IPS-18c (cell line): Measurements from ENCODE around the gene COG4.
"Not testable (repeated sequence)": the region's sequence is repeated elsewhere in the genome, so short reads cannot be mapped to it uniquely, and the experiment has no call there.

Experiments
- H3K4me3 ChIP-seq: 2 replicates; pipeline ENCODE4 v1.7.0; 2013; ENCODE audit warnings: low read depth, mild to moderate bottlenecking, low read length, moderate library complexity; ENCODE audit not compliant: insufficient read depth
- H3K9me3 ChIP-seq: one replicate; pipeline ENCODE4 v1.6.1; 2013; ENCODE audit warnings: mild to moderate bottlenecking, low read length, moderate library complexity; ENCODE audit not compliant: control insufficient read depth, insufficient read depth

COG4 gene

DNA sequence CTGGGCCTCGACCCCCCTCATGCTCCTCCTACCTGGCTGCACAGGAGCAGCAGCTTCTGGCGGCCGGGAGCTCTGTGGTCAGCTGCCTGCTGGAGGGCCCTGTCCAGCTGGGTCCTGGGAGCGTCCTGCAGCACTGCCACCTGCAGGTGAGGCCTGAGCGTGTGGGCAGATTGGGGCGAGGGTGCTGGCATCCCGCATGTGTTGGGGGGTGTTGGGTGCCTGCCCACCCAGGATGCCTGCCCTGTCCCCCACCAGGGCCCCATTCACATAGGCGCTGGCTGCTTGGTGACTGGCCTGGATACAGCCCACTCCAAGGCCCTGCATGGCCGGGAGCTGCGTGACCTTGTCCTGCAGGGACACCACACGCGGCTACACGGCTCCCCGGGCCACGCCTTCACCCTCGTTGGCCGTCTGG is 52.4 kb downstream of the COG4 start:
- Histone ChIP-seq H3K4me3 (no peak overlapping the region), H3K9me3 (no peaks in the 10 kb centered on the region)

DNA sequence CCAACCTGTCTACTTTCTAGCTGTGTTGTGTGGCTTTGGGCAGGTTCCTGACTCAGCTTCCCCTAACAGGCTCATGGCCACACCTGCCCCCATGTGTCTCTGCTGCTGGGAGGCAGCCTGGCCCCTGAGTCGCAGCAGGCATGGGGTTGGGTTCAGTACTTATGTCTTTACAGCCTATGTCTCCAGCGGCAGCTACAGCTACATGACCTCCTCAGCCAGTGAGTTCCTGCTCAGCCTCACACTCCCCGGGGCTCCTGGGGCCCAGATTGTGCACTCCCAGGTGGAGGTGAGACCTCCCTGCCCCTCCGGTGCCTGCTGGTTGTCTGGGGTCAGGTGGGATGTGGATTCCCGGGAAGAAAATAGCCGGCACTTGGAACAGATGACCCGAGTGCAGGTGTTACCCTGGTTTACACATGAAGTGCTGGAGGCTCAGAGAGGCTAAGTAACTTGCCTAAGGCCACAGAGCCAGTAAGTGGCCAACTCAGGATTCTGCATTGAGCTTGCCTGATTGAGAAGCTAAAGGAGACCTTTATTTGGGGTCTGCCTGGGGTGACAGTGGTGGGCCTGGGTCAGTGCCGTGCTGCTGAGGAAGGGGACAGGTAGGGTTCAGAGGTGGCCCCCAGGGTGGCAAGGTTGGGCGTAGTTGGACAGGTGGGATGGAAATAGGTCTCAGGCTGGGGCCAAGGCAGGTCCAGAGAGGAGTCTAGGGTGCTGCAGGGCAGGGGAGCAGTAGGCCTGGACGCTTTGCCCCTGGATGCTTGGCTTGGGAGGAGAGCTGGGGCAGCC is 53.0 kb downstream of the COG4 start:
- no peak overlapping the region for H3K4me3 ChIP-seq
- H3K9me3 ChIP-seq: no peaks in the 10 kb centered on the region

DNA sequence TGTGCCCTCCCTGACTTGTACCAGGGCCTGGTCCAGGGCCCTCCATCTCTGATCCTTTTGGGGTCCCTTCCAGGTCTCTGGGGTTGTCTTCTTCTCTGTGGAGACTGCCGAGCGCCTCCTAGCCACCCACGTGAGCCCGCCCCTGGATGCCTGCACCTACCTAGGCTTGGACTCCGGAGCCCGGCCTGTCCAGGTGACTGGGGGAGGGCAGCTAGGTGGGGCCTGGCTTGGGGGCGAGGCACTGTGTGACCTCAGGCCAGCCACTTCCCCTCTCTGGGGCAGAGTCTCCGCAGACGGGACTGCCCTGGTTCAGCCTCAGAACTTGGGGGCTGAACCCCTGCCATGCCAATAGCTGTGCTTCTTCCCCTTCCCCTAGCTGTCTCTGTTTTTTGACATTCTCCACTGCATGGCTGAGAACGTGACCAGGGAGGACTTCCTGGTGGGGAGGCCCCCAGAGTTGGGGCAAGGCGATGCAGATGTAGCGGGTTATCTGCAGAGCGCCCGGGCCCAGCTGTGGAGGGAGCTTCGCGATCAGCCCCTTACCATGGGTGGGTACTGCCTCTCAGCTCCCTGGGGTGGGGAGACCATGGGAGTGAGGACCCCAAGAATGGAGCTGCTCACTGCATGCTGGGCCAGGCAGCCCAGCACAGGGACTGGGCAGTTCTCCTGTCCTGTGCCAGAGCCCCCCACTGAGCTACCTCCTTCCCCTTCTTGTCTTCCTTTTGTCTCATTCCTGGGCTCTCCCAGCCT is 54.4 kb downstream of the COG4 start:
- H3K9me3 ChIP-seq: no peaks in the 10 kb centered on the region
- H3K4me3 ChIP-seq: no peak overlapping the region

DNA sequence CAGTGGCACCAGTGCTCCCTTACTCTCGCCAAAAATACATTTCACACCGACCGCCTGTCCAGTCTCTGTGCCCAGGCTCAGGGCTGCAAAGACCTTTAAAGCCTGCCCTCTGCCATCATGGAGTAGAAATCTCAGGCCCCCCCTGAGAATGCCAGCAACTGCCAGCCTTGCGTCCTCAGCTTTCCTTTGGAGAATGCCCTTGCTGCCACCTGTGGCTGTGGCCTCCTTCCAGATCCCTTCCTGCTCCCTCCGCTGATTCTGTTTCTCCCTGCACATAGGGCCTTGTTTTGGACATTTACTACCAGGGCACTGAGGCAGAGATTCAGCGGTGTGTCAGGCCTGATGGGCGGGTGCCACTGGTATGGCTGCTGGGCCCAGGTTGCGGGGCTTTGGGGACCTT is 55.7 kb downstream of the COG4 start:
- no peaks in the 10 kb centered on the region for H3K9me3 ChIP-seq
- H3K4me3 ChIP-seq: no peak overlapping the region

DNA sequence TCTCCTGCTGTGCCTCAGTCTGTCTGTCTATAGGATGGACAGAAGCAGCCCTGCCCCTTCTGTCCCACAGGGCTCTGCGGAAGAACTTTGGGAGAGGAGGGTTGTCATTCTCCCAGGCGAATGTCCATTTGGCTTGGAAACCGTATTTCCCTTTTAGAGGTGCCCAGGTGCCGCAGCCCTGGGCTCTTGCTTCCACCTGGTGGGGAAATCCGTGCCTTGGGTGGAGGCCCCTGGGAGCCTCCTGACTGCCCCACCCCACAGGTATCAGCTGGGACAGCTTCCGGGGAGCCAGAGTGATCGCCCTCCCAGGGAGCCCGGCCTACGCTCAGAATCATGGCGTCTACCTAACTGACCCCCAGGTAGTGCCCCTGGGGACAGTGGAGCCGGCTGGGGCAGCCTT is 56.2 kb downstream of the COG4 start:
- no peaks in the 10 kb centered on the region for H3K9me3 ChIP-seq
- H3K4me3 ChIP-seq: no peak overlapping the region

DNA sequence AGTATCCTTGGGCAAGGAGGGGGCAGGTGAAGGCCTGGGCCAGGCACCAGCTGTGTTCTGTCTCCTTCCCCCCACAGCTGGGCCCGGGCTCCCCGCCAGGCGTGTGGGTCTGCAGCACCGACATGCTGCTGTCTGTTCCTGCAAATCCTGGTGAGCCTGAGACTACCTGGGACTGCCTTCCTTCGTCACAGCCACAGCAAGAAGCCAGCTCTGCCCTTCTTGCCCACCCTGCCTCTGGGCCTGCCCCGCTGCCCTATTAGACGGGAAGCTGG is 56.6 kb downstream of the COG4 start:
- Histone ChIP-seq H3K4me3 (no peak overlapping the region), H3K9me3 (no peaks in the 10 kb centered on the region)

DNA sequence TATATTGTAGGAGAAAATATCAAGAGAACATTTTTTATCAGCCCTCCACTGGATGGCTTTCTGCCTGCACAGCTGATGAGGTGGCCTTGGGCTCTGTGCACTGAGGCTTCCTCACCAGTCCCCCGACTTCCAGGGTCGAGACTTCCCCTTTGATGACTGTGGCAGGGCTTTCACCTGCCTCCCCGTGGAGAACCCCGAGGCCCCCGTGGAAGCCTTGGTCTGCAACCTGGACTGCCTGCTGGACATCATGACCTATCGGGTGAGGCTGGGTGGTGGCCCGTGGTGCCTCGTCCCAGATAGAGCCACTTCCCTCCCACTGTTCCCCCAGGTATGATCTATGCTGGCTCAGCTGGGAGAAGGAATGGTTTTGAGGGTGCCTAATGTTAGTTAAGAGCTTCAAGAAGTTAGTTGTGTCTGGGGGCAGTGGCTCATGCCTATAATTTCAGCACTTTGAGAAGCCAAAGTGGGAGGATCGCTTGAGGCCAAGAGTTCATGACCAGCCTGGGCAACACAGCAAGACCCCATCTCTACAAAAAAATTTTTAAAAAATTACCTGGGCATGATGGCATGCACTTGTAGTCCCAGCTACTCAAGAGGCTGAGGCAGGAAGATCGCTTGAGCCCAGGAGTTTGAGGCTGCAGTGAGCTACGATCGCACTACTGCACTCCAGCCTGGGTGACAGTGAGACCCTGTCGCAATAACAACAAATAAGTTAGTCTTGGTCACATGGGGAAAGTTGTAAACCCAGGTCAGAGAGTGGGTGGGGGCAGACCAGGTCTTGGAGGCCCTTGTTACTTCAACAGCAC is 57.2 kb downstream of the COG4 start:
- H3K4me3 ChIP-seq: no peak overlapping the region
- H3K9me3 ChIP-seq: peaks cover 2% of the 10 kb centered on the region

DNA sequence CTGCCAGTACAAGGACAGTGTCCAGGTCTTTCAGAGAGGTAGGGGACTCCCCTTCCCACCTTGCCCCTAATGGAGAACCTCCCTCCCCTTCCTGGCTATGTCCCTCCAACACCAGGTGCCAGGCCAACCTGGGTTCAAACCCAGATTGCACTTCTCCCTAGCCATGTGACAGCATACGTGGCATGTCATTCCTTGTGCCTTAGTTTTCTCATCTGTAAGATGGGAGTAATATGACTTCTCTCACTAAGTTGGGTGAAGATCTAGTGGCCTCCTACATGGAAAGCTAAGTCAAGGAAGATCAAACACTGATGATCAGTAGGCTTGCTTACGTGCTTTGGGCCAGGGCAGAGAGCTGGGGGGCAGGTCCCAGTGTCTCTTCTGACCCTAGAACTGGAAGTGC is 60.1 kb downstream of the COG4 start:
- Histone ChIP-seq H3K9me3 (peaks cover 2% of the 10 kb centered on the region), H3K4me3 (no peak overlapping the region)

DNA sequence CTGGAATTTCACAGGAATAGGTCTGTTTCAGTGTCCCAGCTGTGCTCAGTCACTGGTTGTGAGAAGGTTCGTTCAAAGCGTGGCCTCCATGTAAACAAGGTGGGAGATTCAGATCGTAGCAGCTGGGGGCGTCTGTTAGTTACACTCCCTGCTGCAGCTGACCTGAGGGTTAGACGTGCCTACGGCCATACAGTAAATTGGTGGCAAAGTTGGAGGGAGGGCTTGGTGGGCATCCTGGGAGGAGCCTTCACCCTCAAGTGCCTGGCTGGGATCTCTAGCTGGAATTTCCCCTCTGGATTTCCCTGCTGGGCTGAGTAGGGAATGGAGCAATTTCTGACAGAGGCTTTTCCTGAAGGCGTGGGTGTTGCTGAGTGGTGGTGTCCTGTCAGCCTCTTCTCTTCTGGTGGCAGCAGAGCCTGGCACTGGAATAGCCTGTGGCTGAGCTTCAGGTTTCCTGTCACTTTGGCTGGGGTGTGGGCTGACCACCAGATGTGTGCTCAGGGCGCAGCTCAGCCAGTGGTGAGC is 62.6 kb downstream of the COG4 start:
- Histone ChIP-seq H3K9me3 (peaks cover 2% of the 10 kb centered on the region), H3K4me3 (no peak overlapping the region)

DNA sequence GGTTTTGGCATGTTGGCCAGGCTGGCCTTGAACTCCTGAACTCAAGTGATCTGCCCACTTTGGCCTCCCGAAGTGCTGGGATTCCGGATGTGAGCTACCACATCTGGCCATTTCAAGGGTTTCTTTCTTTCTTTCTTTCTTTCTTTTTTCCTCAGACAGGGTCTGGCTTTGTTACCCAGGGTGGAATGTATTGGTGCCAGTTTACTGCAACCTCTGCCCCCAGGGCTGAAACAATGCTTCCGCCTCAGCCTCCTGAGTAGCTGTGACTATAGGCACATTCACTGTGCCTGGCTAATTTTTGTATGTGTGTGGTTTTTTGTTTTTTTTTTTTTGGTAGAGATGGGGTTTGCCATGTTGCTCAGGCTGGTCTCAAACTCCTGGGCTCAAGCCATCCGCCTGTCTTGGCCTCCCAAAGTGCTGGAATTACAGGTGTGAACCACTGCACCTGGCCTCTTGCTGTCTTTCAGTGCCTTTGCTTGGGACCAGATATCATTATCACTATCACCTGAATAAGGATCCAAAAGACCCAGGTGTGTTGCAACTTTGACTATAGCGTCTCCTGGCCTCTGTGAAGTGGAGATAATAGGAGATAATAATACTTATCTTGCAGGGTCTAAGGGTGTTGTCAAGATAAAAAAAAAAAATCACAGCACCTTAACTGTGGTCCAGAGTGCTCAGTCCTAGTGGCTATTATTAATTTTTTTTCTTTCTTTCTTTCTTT is 65.7 kb downstream of the COG4 start:
- peaks cover 2% of the 10 kb centered on the region for H3K9me3 ChIP-seq
- H3K4me3 ChIP-seq: no peak overlapping the region

DNA sequence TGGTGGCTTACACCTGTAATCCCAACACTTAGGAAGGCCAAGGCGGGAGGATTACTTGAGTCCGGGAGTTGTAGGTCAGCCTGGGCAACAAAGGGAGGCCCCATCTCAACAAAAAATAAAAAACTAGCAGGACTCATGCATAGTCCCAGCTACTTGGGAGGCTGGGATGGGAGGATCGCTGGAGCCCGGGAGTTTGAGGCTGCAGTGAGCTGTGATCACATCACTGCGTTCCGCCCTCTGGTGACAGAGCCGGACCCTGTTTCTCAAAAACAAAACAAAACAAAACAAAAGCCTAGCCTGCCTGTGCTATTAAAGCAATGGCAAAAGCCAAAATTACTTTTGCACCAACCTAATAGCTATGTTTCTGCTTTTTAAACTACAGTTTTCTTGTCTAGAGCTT is 67.4 kb downstream of the COG4 start:
- Histone ChIP-seq H3K4me3 (no peak overlapping the region), H3K9me3 (no peaks in the 10 kb centered on the region)

DNA sequence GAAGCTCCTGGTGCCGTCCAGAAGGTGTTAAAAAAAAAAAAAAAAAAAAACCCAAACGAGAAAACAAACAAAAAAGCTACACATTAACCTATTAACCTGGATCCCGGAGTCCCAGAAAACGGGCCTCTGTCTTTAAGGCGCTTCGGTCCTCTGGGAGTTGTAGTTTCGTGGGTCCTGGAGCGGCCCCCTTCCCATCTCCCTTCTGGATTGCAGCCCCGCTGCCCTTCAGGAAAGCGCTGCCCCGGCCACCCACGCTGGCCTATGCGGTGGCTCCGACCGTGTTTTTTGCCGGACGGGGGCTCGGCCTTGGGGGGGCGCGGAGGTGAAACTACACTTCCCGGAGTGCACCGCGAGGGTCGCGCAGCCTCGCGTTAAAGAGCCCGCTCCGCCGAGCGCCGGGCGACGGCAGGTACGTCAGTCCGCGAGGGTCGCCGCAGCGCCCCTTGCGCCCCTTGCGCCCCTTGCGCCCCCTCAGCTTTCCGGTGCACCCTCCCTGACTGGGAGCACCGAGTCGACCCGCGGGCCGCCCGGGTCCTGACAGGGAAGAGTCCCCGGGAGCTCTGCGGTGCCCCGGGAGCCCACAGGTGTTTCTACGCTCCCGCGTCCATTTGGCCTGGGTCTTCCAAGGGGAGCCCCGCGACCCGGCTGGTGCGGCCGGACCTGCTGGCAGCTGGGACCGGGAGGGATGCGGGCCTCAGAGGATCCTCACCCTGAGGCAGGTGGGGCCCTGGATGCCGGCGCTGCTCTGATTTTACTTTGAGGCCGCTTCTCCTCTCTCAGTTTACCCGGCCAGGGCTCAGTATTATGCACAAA is 68.9 kb downstream of the COG4 start, which contains the start of gene FCSK:
Gene FCSK, plus strand, starts transcription at position 374 of the 813 bp plus-strand sequence. CDS start 8,596 bp downstream, outside the sequence.
- no peaks in the 10 kb centered on the region for H3K9me3 ChIP-seq
- peak within 1 kb of the TSS; percentile 86 for H3K4me3 ChIP-seq

DNA sequence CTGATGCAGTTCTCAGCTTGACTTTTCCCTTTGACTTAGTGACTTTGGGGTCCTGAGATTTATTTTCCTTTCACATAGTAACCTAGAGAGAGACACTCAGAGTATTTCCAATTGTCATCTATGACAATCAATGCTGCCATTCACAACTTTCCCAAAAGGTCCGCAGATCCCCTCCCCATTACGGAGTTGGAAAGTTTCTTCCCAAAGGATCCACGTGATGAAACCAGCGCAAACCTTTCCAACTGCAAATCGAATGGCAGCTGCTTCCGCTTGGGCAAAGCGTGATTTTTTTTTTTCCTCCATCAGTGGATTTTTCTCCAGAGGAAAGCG is 69.5 kb downstream of the COG4 start:
- Histone ChIP-seq H3K4me3 (peak overlapping the region; percentile 86), H3K9me3 (no peaks in the 10 kb centered on the region)

DNA sequence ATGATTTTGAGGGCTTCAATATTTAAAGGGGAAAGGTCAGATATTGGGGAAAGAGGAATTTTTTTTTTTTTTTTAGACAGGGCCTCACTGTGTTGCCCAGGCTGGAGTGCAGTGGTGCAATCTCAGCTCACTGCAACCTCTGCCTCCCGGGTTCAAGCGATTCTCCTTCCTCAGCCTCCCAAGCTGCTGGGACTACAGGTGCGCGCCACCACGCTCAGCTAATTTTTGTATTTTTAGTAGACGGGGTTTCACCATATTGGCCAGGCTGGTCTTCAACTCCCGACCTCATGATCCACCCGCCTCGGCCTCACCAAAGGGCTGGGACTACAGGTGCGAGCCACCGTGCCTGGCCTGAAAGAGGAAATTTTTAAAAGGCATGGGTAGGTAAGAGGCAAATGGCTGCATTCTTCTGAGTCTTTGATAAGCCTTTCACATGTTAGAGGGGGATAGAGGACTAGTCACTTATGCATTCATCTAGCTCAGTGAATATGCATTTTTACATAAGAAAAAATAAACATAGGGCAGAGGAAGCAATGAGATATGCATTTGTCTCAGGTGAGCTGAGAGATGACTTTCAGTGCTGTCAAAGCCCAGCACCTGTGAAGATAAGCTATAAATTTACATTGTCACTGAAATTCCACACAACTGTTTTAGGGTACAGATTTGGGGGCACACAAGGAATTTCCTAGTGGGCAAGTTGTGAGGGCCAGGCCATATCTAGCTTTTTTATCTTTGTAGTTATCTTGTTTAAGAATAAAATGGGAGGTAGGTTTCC is 70.0 kb downstream of the COG4 start:
- Histone ChIP-seq H3K4me3 (peak overlapping the region; percentile 86), H3K9me3 (no peaks in the 10 kb centered on the region)

DNA sequence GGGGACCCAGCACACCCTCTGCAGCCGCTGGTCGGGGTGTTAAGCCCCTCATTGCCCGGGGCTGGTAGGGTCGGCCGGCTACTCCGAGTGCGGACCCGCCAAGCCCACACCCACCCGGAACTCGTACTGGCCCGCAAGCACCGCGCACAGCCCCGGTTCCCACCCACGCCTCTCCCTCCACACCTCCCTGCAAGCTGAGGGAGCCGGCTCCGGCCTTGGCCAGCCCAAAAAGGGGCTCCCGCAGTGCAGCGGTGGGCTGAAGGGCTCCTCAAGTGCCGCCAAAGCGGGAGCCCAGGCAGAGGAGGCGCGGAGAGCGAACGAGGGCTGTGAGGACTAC is 72.4 kb downstream of the COG4 start:
- not testable (repeated sequence) for H3K9me3 ChIP-seq, H3K4me3 ChIP-seq
